HG02798 (cell line): ENCODE measurements around the gene NUP214.
A peak's percentile ranks its signal among the peaks of the same experiment; 100 is the strongest.
"Not testable (repeated sequence)": the region's sequence is repeated elsewhere in the genome, so short reads cannot be mapped to it uniquely, and the experiment has no call there.

Source experiments
- ATAC-seq: cut with Tn5 transposase; IDR thresholded peaks from one replicate; pipeline ENCODE4 v1.9.1; 2021; ENCODE audit warnings: mild to moderate bottlenecking; ENCODE audit not compliant: unreplicated experiment, poor library complexity

The NUP214 gene

GRCh38 chr9:131254626-131255025 lies 129.2 kb downstream of the NUP214 start:
- no peak for ATAC-seq

- ATAC-seq, result no peak
These were observed 130.4 kb downstream of the NUP214 start for GRCh38 chr9:131255676-131256197.

GRCh38 chr9:131257266-131258025 lies 132.1 kb downstream of the NUP214 start:
- ATAC-seq, result no peak

- ATAC-seq, result no peak
These were observed 132.8 kb downstream of the NUP214 start for GRCh38 chr9:131258186-131258585.

- no peak for ATAC-seq
These were observed 133.5 kb downstream of the NUP214 start for GRCh38 chr9:131258698-131259431.

GRCh38 chr9:131259432-131259898 lies 134.1 kb downstream of the NUP214 start:
- ATAC-seq, result no peak

- ATAC-seq, result no peak
These were observed 134.7 kb downstream of the NUP214 start for GRCh38 chr9:131259916-131260597.

- ATAC-seq, result no peak
These were observed 135.5 kb downstream of the NUP214 start for GRCh38 chr9:131260751-131261452.

- ATAC-seq, result peak; percentile 52
These were observed 137.1 kb downstream of the NUP214 start for GRCh38 chr9:131262327-131263032.

GRCh38 chr9:131263033-131263343 lies 137.6 kb downstream of the NUP214 start:
- ATAC-seq, result not testable (repeated sequence)

GRCh38 chr9:131263701-131264100 lies 138.3 kb downstream of the NUP214 start:
- ATAC-seq, result no peak

GRCh38 chr9:131264231-131264630 lies 138.8 kb downstream of the NUP214 start:
- no peak for ATAC-seq

GRCh38 chr9:131266266-131267229 lies 141.2 kb downstream of the NUP214 start:
- no peak for ATAC-seq

GRCh38 chr9:131270171-131271015 lies 145.0 kb downstream of the NUP214 start:
- ATAC-seq, result no peak

- not testable (repeated sequence) for ATAC-seq
These were observed 145.6 kb downstream of the NUP214 start for GRCh38 chr9:131271016-131271273.

GRCh38 chr9:131271506-131271931 lies 146.1 kb downstream of the NUP214 start:
- no peak for ATAC-seq

- ATAC-seq, result no peak
These were observed 146.8 kb downstream of the NUP214 start for GRCh38 chr9:131272212-131272611.
